Activated naive CD4-positive, alpha-beta T cell treated with anti-CD3 and anti-CD28 coated beads, Interleukin-2, amount 50 U/mL, for 24 hours (primary cell): Measurements from ENCODE around the gene METAP2.
"Not testable (repeated sequence)": the region's sequence is repeated elsewhere in the genome, so short reads cannot be mapped to it uniquely, and the experiment has no call there.

Experiments used
- H3K27ac Mint-ChIP-seq: one replicate; pipeline ENCODE4 v1.8.0; 2021; ENCODE audit warnings: mild to moderate bottlenecking, mixed read lengths
- H3K27me3 Mint-ChIP-seq: one replicate; pipeline ENCODE4 v1.8.0; 2021; ENCODE audit warnings: mixed read lengths
- H3K36me3 Mint-ChIP-seq: one replicate; pipeline ENCODE4 v1.8.0; 2021; ENCODE audit warnings: mixed read lengths
- H3K4me1 Mint-ChIP-seq: one replicate; pipeline ENCODE4 v1.8.0; 2021; ENCODE audit warnings: mixed read lengths
- H3K4me3 Mint-ChIP-seq: one replicate; pipeline ENCODE4 v1.8.0; 2021; ENCODE audit warnings: mild to moderate bottlenecking, mixed read lengths
- H3K9me3 Mint-ChIP-seq: one replicate; pipeline ENCODE4 v1.8.0; 2021; ENCODE audit warnings: mixed read lengths

Gene METAP2

GRCh38 chr12:95454780-95455215 is 19.2 kb upstream of the METAP2 start:
- not testable (repeated sequence) for H3K27me3 Mint-ChIP-seq, H3K36me3 Mint-ChIP-seq, H3K4me1 Mint-ChIP-seq, H3K9me3 Mint-ChIP-seq, H3K4me3 Mint-ChIP-seq, H3K27ac Mint-ChIP-seq

- H3K4me3 Mint-ChIP-seq: not testable (repeated sequence)
Observed at GRCh38 chr12:95457605-95458004, 16.3 kb upstream of the METAP2 start.

DNA sequence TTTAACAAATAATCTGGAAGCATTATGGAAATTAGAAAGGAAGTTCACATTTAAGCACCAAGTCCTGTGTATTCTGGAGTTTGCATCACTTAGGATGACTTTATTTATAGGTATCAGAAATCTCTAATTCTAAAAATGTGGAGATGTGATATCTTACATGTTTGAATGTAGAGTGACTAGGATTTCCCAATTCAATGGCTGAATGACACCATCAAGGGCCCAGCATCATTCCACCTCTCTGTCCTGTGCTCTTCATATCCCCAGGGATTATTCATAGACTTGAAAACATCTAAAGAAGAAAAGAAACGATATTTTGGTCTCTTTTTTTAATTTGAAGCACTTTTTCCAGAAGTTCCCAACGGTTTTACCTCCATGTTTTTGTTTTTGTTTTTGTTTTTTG is 15.2 kb upstream of the METAP2 start:
- H3K27ac Mint-ChIP-seq: no peak overlapping the region
- no peaks in the 10 kb centered on the region for H3K4me1 Mint-ChIP-seq
- H3K4me3 Mint-ChIP-seq: no peak overlapping the region
- H3K36me3 Mint-ChIP-seq: peaks cover 7% of the 10 kb centered on the region
- H3K27me3 Mint-ChIP-seq: peaks cover 1% of the 10 kb centered on the region
- peaks cover 4% of the 10 kb centered on the region for H3K9me3 Mint-ChIP-seq

More at GRCh38 chr12:95457605-95458004, 16.3 kb upstream of the METAP2 start:
- not testable (repeated sequence) for H3K4me1 Mint-ChIP-seq, H3K9me3 Mint-ChIP-seq, H3K27ac Mint-ChIP-seq, H3K27me3 Mint-ChIP-seq, H3K36me3 Mint-ChIP-seq

DNA sequence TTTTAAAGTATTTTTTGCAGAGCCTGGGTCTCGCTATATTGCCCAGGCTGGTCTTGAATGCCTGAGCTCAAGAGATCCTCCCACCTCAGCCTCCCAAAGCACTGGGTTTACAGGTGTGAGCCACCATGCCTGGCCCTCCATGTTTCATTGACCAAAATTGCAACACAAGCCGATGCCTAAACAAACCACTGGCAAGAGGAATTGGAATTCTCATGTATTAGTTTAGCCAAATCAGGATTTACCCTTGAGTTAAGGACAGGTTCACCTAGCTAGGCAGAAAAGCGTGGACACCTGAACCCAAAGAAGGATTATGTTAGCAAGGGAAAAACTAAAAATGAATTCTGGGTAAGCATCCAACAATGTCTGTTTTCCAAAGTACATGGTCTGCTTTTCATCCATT is 14.6 kb upstream of the METAP2 start:
- Mint-ChIP-seq H3K27ac (no peak overlapping the region), H3K9me3 (peaks cover 4% of the 10 kb centered on the region), H3K4me3 (no peak overlapping the region), H3K36me3 (peaks cover 7% of the 10 kb centered on the region), H3K4me1 (no peaks in the 10 kb centered on the region), H3K27me3 (peaks cover 1% of the 10 kb centered on the region)

- H3K36me3 Mint-ChIP-seq: peaks cover 7% of the 10 kb centered on the region
- no peak overlapping the region for H3K4me3 Mint-ChIP-seq
- H3K27me3 Mint-ChIP-seq: peaks cover 1% of the 10 kb centered on the region
- no peaks in the 10 kb centered on the region for H3K4me1 Mint-ChIP-seq
- peaks cover 4% of the 10 kb centered on the region for H3K9me3 Mint-ChIP-seq
- no peak overlapping the region for H3K27ac Mint-ChIP-seq
Observed at GRCh38 chr12:95460105-95460504, 13.8 kb upstream of the METAP2 start.

GRCh38 chr12:95460896-95461295 is 13.1 kb upstream of the METAP2 start:
- peaks cover 1% of the 10 kb centered on the region for H3K27me3 Mint-ChIP-seq
- H3K27ac Mint-ChIP-seq: no peak overlapping the region
- peaks cover 6% of the 10 kb centered on the region for H3K36me3 Mint-ChIP-seq
- no peak overlapping the region for H3K4me3 Mint-ChIP-seq
- peaks cover 1% of the 10 kb centered on the region for H3K9me3 Mint-ChIP-seq
- H3K4me1 Mint-ChIP-seq: no peaks in the 10 kb centered on the region

DNA sequence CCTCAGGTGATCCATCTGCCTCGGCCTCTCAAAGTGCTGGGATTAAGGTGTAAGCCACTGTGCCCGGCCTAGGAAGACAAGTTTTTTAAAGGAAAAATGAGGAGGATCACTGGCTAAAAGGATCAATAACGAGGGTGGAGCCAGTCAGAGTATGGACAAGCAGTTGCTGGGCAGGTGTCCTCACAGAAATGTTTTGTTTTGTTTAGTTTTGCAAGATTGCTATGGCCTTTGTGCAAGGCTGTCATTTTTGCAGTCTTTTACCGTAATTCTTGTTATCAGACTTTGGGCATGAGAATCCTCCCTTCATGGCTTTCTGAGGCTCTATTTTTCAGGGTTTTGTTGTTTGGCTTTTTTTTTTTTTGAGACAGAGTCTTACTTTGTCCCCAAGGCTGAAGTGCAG is 11.9 kb upstream of the METAP2 start:
- H3K4me1 Mint-ChIP-seq: no peaks in the 10 kb centered on the region
- no peak overlapping the region for H3K27ac Mint-ChIP-seq
- H3K9me3 Mint-ChIP-seq: no peaks in the 10 kb centered on the region
- no peak overlapping the region for H3K4me3 Mint-ChIP-seq
- H3K36me3 Mint-ChIP-seq: peaks cover 5% of the 10 kb centered on the region
- H3K27me3 Mint-ChIP-seq: peaks cover 1% of the 10 kb centered on the region

DNA sequence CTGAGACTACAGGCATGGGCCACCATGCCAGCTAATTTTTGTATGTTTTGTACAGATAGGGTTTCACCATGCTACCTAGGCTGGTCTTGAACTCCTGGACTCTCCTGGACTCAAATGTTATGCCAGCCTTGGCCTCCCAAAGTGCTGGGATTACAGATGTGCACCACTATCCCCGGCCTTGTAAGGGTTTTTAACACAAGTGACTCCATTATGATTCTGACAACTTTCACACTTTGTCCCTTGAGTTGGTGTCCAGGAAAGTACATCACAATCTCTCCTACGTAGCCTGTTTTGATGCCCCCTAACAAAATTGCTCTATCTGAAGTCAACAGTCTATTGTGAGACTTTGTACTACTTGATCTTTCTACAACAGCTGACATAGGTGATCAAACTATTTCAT is 11.4 kb upstream of the METAP2 start:
- peaks cover 5% of the 10 kb centered on the region for H3K36me3 Mint-ChIP-seq
- H3K9me3 Mint-ChIP-seq: no peaks in the 10 kb centered on the region
- H3K4me1 Mint-ChIP-seq: no peaks in the 10 kb centered on the region
- no peak overlapping the region for H3K27ac Mint-ChIP-seq
- H3K27me3 Mint-ChIP-seq: peaks cover 1% of the 10 kb centered on the region
- H3K4me3 Mint-ChIP-seq: no peak overlapping the region

- Mint-ChIP-seq H3K4me3 (no peak overlapping the region), H3K9me3 (no peaks in the 10 kb centered on the region), H3K27ac (no peak overlapping the region), H3K36me3 (peaks cover 4% of the 10 kb centered on the region), H3K4me1 (no peaks in the 10 kb centered on the region), H3K27me3 (peaks cover 1% of the 10 kb centered on the region)
Observed at GRCh38 chr12:95463050-95463449, 10.9 kb upstream of the METAP2 start.

DNA sequence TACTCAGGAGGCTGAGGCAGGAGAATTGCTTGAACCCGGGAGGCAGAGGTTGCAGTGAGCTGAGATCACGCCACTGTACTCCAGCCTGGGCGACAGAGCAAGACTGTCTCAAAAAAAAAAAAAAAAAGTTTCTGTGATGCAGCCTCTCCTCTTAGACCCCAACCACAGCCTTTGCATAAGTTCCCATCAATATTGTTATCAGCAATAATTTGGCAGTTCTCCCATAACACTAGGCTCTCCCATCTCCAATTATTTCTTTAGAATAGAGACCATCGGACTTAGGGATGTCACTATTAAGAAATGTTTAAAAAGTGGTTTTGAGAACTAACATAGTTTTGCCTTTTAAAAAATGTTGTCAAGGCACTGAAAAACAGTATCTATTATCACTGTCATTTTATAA is 10.2 kb upstream of the METAP2 start:
- not testable (repeated sequence) for H3K4me1 Mint-ChIP-seq, H3K9me3 Mint-ChIP-seq, H3K4me3 Mint-ChIP-seq, H3K36me3 Mint-ChIP-seq, H3K27ac Mint-ChIP-seq, H3K27me3 Mint-ChIP-seq

DNA sequence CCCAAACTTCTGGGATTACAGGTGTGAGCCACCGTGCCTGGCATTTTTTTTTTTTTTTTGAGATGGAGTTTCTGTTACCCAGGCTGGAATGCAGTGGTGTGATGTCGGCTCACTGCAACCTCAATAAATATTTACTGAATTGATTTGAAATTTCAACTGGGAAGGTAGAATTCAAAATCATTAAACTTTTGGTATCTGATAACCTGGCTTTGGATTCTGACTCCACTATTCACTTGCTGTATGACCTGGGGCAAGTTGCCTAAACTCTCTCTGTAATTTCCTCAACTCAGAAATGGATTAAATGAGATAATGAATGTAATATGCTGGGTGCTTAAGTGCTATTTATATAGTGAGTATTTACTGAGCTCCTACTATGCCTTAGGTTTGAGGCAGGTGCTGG is 8.7 kb upstream of the METAP2 start:
- Mint-ChIP-seq H3K27me3 (no peaks in the 10 kb centered on the region), H3K4me1 (no peaks in the 10 kb centered on the region), H3K36me3 (no peaks in the 10 kb centered on the region), H3K4me3 (no peak overlapping the region), H3K9me3 (no peaks in the 10 kb centered on the region), H3K27ac (no peak overlapping the region)

DNA sequence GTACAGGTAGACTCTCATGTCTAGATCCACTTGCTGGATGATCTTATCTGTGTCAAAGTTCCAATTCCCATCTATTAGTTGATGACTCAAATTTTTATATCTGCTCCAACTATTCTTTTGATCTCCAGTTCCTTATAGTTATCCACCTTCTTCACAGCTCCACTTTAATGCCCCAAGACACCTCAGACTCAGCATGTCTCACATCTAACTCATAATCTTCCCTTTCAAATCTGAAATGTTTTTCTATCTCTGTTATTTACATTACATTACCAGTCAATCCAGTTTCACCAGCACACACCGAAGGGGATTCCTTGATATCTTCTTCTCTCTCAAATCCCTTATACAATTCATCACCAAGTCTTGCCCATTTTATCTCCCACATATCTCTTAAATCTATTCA is 3.7 kb upstream of the METAP2 start:
- Mint-ChIP-seq H3K36me3 (peaks cover 6% of the 10 kb centered on the region), H3K4me3 (no peak overlapping the region), H3K27ac (no peak overlapping the region), H3K27me3 (no peaks in the 10 kb centered on the region), H3K9me3 (no peaks in the 10 kb centered on the region), H3K4me1 (peaks cover 28% of the 10 kb centered on the region)

DNA sequence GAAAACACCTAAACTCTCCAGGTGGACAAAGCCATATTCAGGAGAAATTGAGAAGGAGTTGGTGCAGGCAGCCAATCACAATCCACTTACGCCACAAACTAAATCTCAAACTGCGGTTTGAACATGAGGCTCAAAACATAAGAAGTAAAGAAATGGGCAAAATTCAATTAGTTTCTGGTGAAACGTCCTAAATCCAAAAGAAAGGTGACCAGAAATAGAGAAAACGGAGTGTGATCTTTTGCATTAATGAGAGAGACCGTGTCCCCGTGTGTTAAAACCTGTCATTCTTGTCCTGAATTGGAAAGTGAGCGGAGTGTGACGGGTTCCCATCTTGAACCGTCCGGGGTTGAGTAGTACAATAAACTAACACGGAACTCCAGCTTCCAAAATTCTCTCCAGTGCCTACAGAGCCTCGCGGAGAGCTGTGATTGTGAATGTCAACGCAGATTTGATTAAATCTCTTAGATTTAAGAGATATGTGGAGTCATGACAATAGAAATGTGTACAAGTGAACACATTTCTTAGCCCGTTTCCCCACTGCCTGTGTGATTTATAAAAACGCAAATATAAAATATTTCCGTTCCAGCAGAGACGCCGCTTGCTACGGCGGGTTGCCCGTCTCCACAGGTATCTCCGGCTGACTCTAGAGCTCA is 595 bp upstream of the METAP2 start:
- H3K9me3 Mint-ChIP-seq: no peaks in the 10 kb centered on the region
- peak overlapping the region; percentile 100 for H3K27ac Mint-ChIP-seq
- peaks cover 58% of the 10 kb centered on the region for H3K4me1 Mint-ChIP-seq
- H3K4me3 Mint-ChIP-seq: peak overlapping the region; percentile 100
- no peaks in the 10 kb centered on the region for H3K27me3 Mint-ChIP-seq
- H3K36me3 Mint-ChIP-seq: peaks cover 17% of the 10 kb centered on the region

GRCh38 chr12:95474660-95474958 is 657 bp downstream of the METAP2 start:
- no peaks in the 10 kb centered on the region for H3K27me3 Mint-ChIP-seq
- H3K36me3 Mint-ChIP-seq: peaks cover 22% of the 10 kb centered on the region
- H3K27ac Mint-ChIP-seq: peak overlapping the region; percentile 100
- H3K9me3 Mint-ChIP-seq: no peaks in the 10 kb centered on the region
- peak overlapping the region; percentile 100 for H3K4me3 Mint-ChIP-seq
- H3K4me1 Mint-ChIP-seq: peaks cover 70% of the 10 kb centered on the region

- no peaks in the 10 kb centered on the region for H3K9me3 Mint-ChIP-seq
- H3K27me3 Mint-ChIP-seq: no peaks in the 10 kb centered on the region
- peaks cover 79% of the 10 kb centered on the region for H3K4me1 Mint-ChIP-seq
- peaks cover 23% of the 10 kb centered on the region for H3K36me3 Mint-ChIP-seq
- peak overlapping the region; percentile 82 for H3K27ac Mint-ChIP-seq
- H3K4me3 Mint-ChIP-seq: peak overlapping the region; percentile 62
Observed at GRCh38 chr12:95480230-95480629, 6.3 kb downstream of the METAP2 start.

- H3K27ac Mint-ChIP-seq: no peak overlapping the region
- H3K4me1 Mint-ChIP-seq: peaks cover 71% of the 10 kb centered on the region
- no peaks in the 10 kb centered on the region for H3K9me3 Mint-ChIP-seq
- peak overlapping the region; percentile 62 for H3K4me3 Mint-ChIP-seq
- no peaks in the 10 kb centered on the region for H3K27me3 Mint-ChIP-seq
- peaks cover 18% of the 10 kb centered on the region for H3K36me3 Mint-ChIP-seq
Observed at GRCh38 chr12:95481072-95481471, 7.1 kb downstream of the METAP2 start.

DNA sequence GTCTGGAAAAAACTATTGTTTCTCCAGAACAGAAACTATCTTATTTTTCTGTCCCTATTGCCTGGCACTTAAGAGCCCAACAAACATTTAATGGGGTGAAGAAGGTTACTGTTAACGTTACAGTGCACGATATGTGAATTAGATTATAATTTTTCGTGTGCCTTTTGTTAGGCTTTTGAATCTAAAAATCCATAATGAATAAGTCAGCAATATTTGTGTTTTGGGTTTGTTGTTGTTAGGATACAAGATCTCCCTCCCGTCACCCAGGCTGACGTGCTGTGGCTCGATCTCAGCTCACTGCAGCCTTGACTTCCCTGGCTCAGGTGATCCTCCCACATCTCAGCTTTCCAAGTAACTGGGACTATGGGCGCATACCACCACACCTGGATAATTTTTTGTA is 7.9 kb downstream of the METAP2 start:
- Mint-ChIP-seq H3K36me3 (peaks cover 17% of the 10 kb centered on the region), H3K27ac (no peak overlapping the region), H3K27me3 (no peaks in the 10 kb centered on the region), H3K4me1 (peaks cover 62% of the 10 kb centered on the region), H3K9me3 (no peaks in the 10 kb centered on the region), H3K4me3 (no peak overlapping the region)
